Fibroblast of lung (primary cell): ENCODE data around the gene BRD1.

Source experiments
- EZH2 ChIP-seq: IDR thresholded peaks from 2 replicates; pipeline ENCODE4 v1.5.1; 2012; ENCODE audit warnings: low read length, control low read depth, mild to moderate bottlenecking; ENCODE audit errors: missing control alignments
- TF ChIP-seq, protein P1 (sequence below), 2 donors: IDR thresholded peaks in 1 of 2; conservative IDR thresholded peaks in 1 of 2; 1 replicate in 1 of 2; 2 replicates in 1 of 2; pipeline ENCODE4 v1.5.1; 2011 to 2012; ENCODE audit warnings: low read length in 2 of 2, control low read depth in 1 of 2, inconsistent platforms in 1 of 2, low read depth in 1 of 2, mild to moderate bottlenecking in 1 of 2

DNA sequence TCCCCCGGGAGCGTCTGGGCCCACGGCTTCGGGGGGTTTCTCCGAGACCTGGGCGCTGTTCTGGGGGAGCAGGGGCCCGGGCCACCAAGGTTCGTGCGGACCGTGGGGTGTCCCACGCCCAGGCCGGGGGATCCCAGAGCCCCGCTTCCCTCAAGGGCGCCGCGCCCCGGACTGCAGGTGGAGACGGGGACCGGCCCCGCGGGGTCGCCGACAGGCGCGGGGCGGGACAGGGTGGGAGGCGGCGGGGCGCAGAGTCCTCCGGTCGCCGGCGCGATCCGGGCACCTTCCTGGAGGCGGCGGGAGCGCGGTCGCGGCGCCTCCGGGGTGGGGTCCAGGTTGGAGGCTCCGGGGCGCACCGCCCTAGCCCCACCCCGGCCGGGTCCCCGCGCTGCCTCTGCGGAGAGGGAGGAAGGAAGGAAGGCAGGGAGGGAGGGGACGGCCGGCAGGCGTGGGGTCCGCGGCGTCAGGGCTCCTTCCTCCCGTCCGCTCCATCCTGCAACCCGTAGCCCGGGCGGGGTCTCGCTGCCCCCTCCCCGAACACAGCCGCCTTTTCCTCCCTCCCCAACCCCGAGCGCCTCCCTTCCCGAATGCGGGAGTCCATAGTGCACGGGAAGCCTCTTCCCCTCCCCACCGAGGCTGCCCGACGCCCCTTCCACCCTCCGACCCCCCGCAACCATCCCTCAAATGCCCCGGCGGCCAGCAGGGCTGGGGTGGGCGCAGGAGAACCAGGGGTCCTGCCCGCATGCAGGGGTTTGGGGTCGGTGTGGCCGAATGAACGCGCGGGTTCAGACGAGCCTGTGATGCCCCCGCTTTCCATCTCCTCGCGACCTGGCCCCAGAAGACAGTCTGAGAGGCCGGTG, 21.7 kb upstream of the BRD1 start:
- TF ChIP-seq, protein P1, sequence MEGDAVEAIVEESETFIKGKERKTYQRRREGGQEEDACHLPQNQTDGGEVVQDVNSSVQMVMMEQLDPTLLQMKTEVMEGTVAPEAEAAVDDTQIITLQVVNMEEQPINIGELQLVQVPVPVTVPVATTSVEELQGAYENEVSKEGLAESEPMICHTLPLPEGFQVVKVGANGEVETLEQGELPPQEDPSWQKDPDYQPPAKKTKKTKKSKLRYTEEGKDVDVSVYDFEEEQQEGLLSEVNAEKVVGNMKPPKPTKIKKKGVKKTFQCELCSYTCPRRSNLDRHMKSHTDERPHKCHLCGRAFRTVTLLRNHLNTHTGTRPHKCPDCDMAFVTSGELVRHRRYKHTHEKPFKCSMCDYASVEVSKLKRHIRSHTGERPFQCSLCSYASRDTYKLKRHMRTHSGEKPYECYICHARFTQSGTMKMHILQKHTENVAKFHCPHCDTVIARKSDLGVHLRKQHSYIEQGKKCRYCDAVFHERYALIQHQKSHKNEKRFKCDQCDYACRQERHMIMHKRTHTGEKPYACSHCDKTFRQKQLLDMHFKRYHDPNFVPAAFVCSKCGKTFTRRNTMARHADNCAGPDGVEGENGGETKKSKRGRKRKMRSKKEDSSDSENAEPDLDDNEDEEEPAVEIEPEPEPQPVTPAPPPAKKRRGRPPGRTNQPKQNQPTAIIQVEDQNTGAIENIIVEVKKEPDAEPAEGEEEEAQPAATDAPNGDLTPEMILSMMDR (conservative IDR thresholded peaks at IDR 0.05 in 1 of 2, IDR thresholded peaks at IDR 0.05 in 1 of 2; ENCODE audit: low read depth in 1 of 2, low read length in 2 of 2): no peak
- peak; percentile 94 for TF ChIP-seq EZH2
